Liver (tissue), 3 donors: ENCODE data around the gene LRIT2.

Experiments
- ATF3 ChIP-seq: IDR thresholded peaks from 2 replicates; pipeline ENCODE4 v1.6.1; 2016; ENCODE audit warnings: antibody characterized with exemption
- EGR1 ChIP-seq, 2 donors: IDR thresholded peaks; 2 replicates each; pipeline ENCODE4 v1.6.1; 2016 to 2018; ENCODE audit warnings: antibody characterized with exemption in 2 of 2, low read depth in 2 of 2
- FOXA1 ChIP-seq: IDR thresholded peaks from 2 replicates; pipeline ENCODE4 v1.6.1; 2016; ENCODE audit warnings: antibody characterized with exemption
- GABPA ChIP-seq, 2 donors: IDR thresholded peaks in 1 of 2; conservative IDR thresholded peaks in 1 of 2; 2 replicates each; pipeline ENCODE4 v1.6.1; 2016; ENCODE audit warnings: antibody characterized with exemption in 2 of 2, mild to moderate bottlenecking in 1 of 2, moderate library complexity in 1 of 2
- HNF4A ChIP-seq, 2 donors: conservative IDR thresholded peaks; 2 replicates each; pipeline ENCODE4 v1.6.1; 2016; ENCODE audit warnings: antibody characterized with exemption in 2 of 2, mild to moderate bottlenecking in 2 of 2
- HNF4G ChIP-seq: IDR thresholded peaks from 2 replicates; pipeline ENCODE4 v1.6.1; 2016; ENCODE audit warnings: antibody characterized with exemption
- JUND ChIP-seq, 2 donors: IDR thresholded peaks; 2 replicates each; pipeline ENCODE4 v1.6.1; 2016; ENCODE audit warnings: antibody characterized with exemption in 2 of 2
- MAX ChIP-seq: IDR thresholded peaks from 2 replicates; pipeline ENCODE4 v1.6.1; 2016; ENCODE audit warnings: antibody characterized with exemption
- RAD21 ChIP-seq, 2 donors: IDR thresholded peaks; 2 replicates each; pipeline ENCODE4 v1.6.1; 2016; ENCODE audit warnings: antibody characterized with exemption in 2 of 2, mild to moderate bottlenecking in 2 of 2
- RXRA ChIP-seq, 2 donors: IDR thresholded peaks; 2 replicates each; pipeline ENCODE4 v1.6.1; 2017 to 2018; ENCODE audit warnings: antibody characterized with exemption in 2 of 2, mild to moderate bottlenecking in 1 of 2
- TAF1 ChIP-seq: conservative IDR thresholded peaks from 2 replicates; pipeline ENCODE4 v1.6.1; 2016; ENCODE audit warnings: antibody characterized with exemption, mild to moderate bottlenecking
- YY1 ChIP-seq: IDR thresholded peaks from 2 replicates; pipeline ENCODE4 v1.6.1; 2016; ENCODE audit warnings: antibody characterized with exemption, mild to moderate bottlenecking
- ZBTB33 ChIP-seq: IDR thresholded peaks from 2 replicates; pipeline ENCODE4 v1.6.1; 2016; ENCODE audit warnings: antibody characterized with exemption
- TF ChIP-seq, protein P1 (sequence below): fragments of 150-350 bp; IDR thresholded peaks from 2 replicates; pipeline ENCODE4 v1.5.1; 2017; ENCODE audit warnings: improper control_type of control experiment, low read depth, low read length; ENCODE audit not compliant: missing input control
- donor health status: healthy.
- donor health status: healthy.

- TF ChIP-seq, protein P1, sequence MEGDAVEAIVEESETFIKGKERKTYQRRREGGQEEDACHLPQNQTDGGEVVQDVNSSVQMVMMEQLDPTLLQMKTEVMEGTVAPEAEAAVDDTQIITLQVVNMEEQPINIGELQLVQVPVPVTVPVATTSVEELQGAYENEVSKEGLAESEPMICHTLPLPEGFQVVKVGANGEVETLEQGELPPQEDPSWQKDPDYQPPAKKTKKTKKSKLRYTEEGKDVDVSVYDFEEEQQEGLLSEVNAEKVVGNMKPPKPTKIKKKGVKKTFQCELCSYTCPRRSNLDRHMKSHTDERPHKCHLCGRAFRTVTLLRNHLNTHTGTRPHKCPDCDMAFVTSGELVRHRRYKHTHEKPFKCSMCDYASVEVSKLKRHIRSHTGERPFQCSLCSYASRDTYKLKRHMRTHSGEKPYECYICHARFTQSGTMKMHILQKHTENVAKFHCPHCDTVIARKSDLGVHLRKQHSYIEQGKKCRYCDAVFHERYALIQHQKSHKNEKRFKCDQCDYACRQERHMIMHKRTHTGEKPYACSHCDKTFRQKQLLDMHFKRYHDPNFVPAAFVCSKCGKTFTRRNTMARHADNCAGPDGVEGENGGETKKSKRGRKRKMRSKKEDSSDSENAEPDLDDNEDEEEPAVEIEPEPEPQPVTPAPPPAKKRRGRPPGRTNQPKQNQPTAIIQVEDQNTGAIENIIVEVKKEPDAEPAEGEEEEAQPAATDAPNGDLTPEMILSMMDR, result no peak
- no peak for TF ChIP-seq GABPA (IDR thresholded peaks at IDR 0.05 in 1 of 2, conservative IDR thresholded peaks at IDR 0.05 in 1 of 2)
- no peak for TF ChIP-seq FOXA1
- TF ChIP-seq JUND (IDR thresholded peaks at IDR 0.05), result no peak
- no peak for TF ChIP-seq MAX
- TF ChIP-seq ATF3, result no peak
- TF ChIP-seq RAD21 (IDR thresholded peaks at IDR 0.05), result no peak
- TF ChIP-seq EGR1 (IDR thresholded peaks at IDR 0.05; ENCODE audit: low read depth in 2 of 2), result no peak
- no peak for TF ChIP-seq TAF1
- TF ChIP-seq ZBTB33, result no peak
- TF ChIP-seq HNF4G, result no peak
- no peak for TF ChIP-seq YY1
- TF ChIP-seq HNF4A (conservative IDR thresholded peaks at IDR 0.05), result no peak
- TF ChIP-seq RXRA (IDR thresholded peaks at IDR 0.05), result no peak
Measured at GRCh38 chr10:84243759-84244158, 18.4 kb upstream of the LRIT2 start.
